ENCODE results near the gene TUBD1. TPM values are rescaled to one million over a fixed set of nuclear protein-coding genes. Genes with fewer than 3 reads are reported as not detected.

Gene TUBD1
- total RNA-seq, 1 experiment from 2014 or later: 11.4 TPM

DNA sequence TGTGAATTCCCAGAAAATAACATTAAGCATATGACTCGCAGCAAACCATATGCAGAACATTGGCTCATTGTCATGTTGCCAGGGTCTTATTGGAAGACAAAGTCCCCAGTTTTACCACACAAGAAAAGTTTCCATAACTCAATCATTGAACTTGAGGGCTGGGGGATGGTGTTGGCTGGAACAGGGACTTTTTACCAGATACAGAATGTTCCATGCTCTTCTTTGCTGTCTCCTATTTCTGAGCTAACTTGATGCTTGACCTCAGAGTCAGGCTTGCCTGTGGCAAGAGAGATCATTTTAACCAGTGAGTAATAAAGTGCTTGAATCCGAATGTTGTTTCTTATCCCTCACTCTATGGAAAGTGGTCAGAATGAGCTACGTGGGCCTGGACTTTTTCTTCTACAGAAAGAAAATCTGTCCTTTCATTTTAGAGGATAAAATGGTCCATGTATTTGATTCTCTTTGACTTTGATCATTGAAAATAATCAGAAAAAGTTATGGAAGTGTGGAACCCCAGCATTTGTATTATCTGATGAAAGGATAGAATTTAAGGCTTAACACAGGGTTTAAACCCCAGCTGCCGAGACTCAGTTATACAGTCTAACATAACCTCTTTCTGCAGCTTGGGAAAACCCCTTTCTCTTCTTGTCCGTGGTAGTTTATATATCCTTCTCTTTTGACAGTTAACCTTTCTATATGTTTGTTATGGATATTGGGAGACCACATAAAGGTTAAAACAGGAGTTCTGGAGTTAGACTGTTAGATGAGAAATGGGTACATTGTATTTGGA, 67.0 kb downstream of the TUBD1 start:
- DNase-seq (ENCODE audit: low read depth): peak; percentile 87

GRCh38 chr17:59815965-59816364, 76.8 kb downstream of the TUBD1 start:
- no peak for DNase-seq (ENCODE audit: low read depth)

GRCh38 chr17:59814685-59815084, 78.1 kb downstream of the TUBD1 start:
- DNase-seq (ENCODE audit: low read depth): no peak

DNA sequence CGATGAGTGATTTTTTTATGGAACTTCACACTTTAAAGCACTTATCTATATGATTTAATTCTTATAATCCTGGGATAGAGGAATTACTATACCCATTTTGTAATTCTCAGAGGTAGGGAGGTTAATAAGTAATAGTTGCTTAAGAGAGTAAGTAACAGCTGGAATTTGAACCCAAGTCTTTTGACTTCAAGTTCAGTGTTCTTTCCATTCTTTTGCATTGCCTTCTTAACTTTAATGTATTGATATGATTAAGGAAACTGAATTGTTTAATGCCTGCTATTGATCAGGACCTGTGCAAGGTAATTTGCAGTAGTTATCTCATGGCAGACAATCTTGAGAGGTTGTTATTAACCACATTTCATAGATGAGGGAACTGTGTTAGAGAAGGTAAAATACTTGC, 78.5 kb downstream of the TUBD1 start:
- no peak for DNase-seq (ENCODE audit: low read depth)

- no peak for DNase-seq (ENCODE audit: low read depth)
Measured at GRCh38 chr17:59812139-59812538, 80.6 kb downstream of the TUBD1 start.

- peak; percentile 61 for DNase-seq (ENCODE audit: low read depth)
Measured at GRCh38 chr17:59811209-59811608, 81.5 kb downstream of the TUBD1 start.

- DNase-seq (ENCODE audit: low read depth): peak; percentile 38
Measured at GRCh38 chr17:59810894-59811153, 81.9 kb downstream of the TUBD1 start.

Other genes starting within 250 kb of the TUBD1 start
- gene PTRH2, start 185.5 kb downstream of the TUBD1 start, total RNA-seq (2014; rRNA removed; shearing (Covaris generic)): 26.8 and 29.7 TPM in 2 replicates
- gene VMP1, start 185.3 kb downstream of the TUBD1 start, total RNA-seq (2014; rRNA removed; shearing (Covaris generic)): 170 and 171 TPM in 2 replicates
- 15.7 and 25.0 TPM in 2 replicates for gene RPS6KB1, start 178 bp upstream of the TUBD1 start, total RNA-seq (2014; rRNA removed; shearing (Covaris generic))
- 21.9 and 27.1 TPM in 2 replicates for gene RNFT1, start 71.8 kb upstream of the TUBD1 start, total RNA-seq (2014; rRNA removed; shearing (Covaris generic))
- 32.2 and 35.5 TPM in 2 replicates for gene HEATR6, start 186.0 kb upstream of the TUBD1 start, total RNA-seq (2014; rRNA removed; shearing (Covaris generic))

Data from M059J (cell line).